Lung (tissue), 12 donors: ENCODE results near the gene ZHX3. TPM values are rescaled to one million over a fixed set of nuclear protein-coding genes. Genes with fewer than 3 reads are reported as not detected.
A peak's percentile ranks its signal among the peaks of the same experiment; 100 is the strongest.

Source experiments
- ATAC-seq: fragments of 200-7000 bp; cut with Tn5 transposase; one replicate; pipeline ENCODE4 v1.9.1; 2020; ENCODE audit warnings: moderate number of reproducible peaks; ENCODE audit not compliant: insufficient read depth, low FRiP score
- DNase-seq, 3 donors: peaks; one replicate each; pipeline ENCODE4 v3.0.0-alpha.2; 2013 to 2017
- H3K27ac ChIP-seq, 2 donors: one replicate each; pipeline ENCODE4 v1.5.1; 2013; ENCODE audit warnings: mild to moderate bottlenecking in 2 of 2, moderate library complexity in 2 of 2, control low read depth in 1 of 2, inconsistent platforms in 1 of 2, low read depth in 1 of 2, low read length in 1 of 2
- H3K27me3 ChIP-seq, 3 donors: one replicate each; pipeline ENCODE4 v1.5.1; 2013; ENCODE audit warnings: low read length in 2 of 3; ENCODE audit not compliant: control insufficient read depth in 3 of 3, insufficient read depth in 3 of 3
- H3K36me3 ChIP-seq, 4 donors: one replicate each; pipeline ENCODE4 v1.5.1; 2013; ENCODE audit warnings: low read length in 4 of 4, mild to moderate bottlenecking in 1 of 4, moderate library complexity in 1 of 4; ENCODE audit not compliant: control insufficient read depth in 4 of 4, insufficient read depth in 4 of 4
- H3K4me1 ChIP-seq, 5 donors: one replicate each; pipeline ENCODE4 v1.5.1; 2013; ENCODE audit warnings: low read length in 5 of 5, mild to moderate bottlenecking in 2 of 5, moderate library complexity in 1 of 5; ENCODE audit not compliant: control insufficient read depth in 5 of 5, insufficient read depth in 5 of 5
- H3K4me3 ChIP-seq: one replicate; pipeline ENCODE4 v1.5.1; 2013; ENCODE audit warnings: mild to moderate bottlenecking, control low read depth, moderate library complexity
- H3K9ac ChIP-seq, 2 donors: one replicate each; pipeline ENCODE4 v1.5.1; 2013; ENCODE audit warnings: low read length in 2 of 2, control low read depth in 1 of 2; ENCODE audit not compliant: insufficient read depth in 1 of 2
- H3K9me3 ChIP-seq, 4 donors: one replicate each; pipeline ENCODE4 v1.5.1; 2013; ENCODE audit warnings: low read length in 3 of 4, mild to moderate bottlenecking in 1 of 4, moderate library complexity in 1 of 4; ENCODE audit not compliant: control insufficient read depth in 4 of 4, insufficient read depth in 3 of 4
- CTCF ChIP-seq: IDR thresholded peaks from 2 replicates; pipeline ENCODE4 v1.5.1; 2012; ENCODE audit warnings: mild to moderate bottlenecking; ENCODE audit errors: control extremely low read depth, extremely low read depth
- WGBS, 2 donors: extraction: QIAGEN DNeasy Blood & Tissue Kit; methylation state at CpG; one replicate each; pipeline ENCODE4 v1.1.7; 2013; 5-methylcytosine and 5-hydroxymethylcytosine counted together
- polyA plus RNA-seq, 2 donors: library from polyadenylated mRNA; stranded (reverse); fragments of 200-250 nt; gene quantifications; one replicate each; pipeline ENCODE4 v1.2.1, GENCODE V29; 2013
- total RNA-seq, 2 donors: library from RNA; depleted of rRNA in 1 of 2; stranded (reverse); fragments of >200 nt in 1 of 2; gene quantifications; one replicate each; pipeline ENCODE4 v1.2.1, GENCODE V29; 2014 to 2021
- donor health status: control.
- donor health status: control.
- donor health status: Bipolar disorder and iron deficiency.
- donor health status: healthy.
- donor health status: DM: yes; HTN: yes; CAD: no.

The ZHX3 gene
- total and polyA plus RNA-seq, 4 donors: 8.3 to 48.2 (median 18.0) TPM

GRCh38 chr20:41365777-41366545 is 48.4 kb upstream of the ZHX3 start:
- Histone ChIP-seq H3K27me3 (peaks cover 8 to 27% (median 13%) of the 10 kb centered on the region in 3 donors), H3K4me1 (peaks cover 0 to 10% (median 0%) of the 10 kb centered on the region in 5 donors), H3K36me3 (no peaks in the 10 kb centered on the region), H3K27ac (no peak overlapping the region), H3K4me3 (no peak overlapping the region), H3K9ac (no peak overlapping the region), H3K9me3 (peaks cover 0 to 7% (median under 1%) of the 10 kb centered on the region in 4 donors)
- no peak for TF ChIP-seq CTCF
- DNase-seq (peak in 1 of 3 donors; percentile 48), ATAC-seq (no peak)
- 4 to 5% methylated on average over 41 to 76 of the region's 76 CpGs for WGBS, 2 donors

GRCh38 chr20:41364967-41365765 is 47.6 kb upstream of the ZHX3 start:
- WGBS, 2 donors: 79 to 80% methylated on average over 19 of the region's 19 CpGs
- no peak for TF ChIP-seq CTCF
- ATAC-seq (no peak), DNase-seq (no peak)
- H3K9ac ChIP-seq: no peak overlapping the region
- H3K36me3 ChIP-seq: no peaks in the 10 kb centered on the region
- H3K4me1 ChIP-seq: peaks cover 0 to 10% (median 0%) of the 10 kb centered on the region in 5 donors
- H3K27me3 ChIP-seq: peaks cover 8 to 27% (median 13%) of the 10 kb centered on the region in 3 donors
- H3K27ac ChIP-seq: no peak overlapping the region
- peaks cover 0 to 3% (median 0%) of the 10 kb centered on the region in 4 donors for H3K9me3 ChIP-seq
- H3K4me3 ChIP-seq: no peak overlapping the region

- H3K27ac ChIP-seq: no peak overlapping the region
- no peak overlapping the region for H3K4me3 ChIP-seq
- peaks cover 8 to 27% (median 13%) of the 10 kb centered on the region in 3 donors for H3K27me3 ChIP-seq
- H3K4me1 ChIP-seq: peaks cover 0 to 10% (median 0%) of the 10 kb centered on the region in 5 donors
- DNase-seq (no peak), ATAC-seq (no peak)
- no peaks in the 10 kb centered on the region for H3K36me3 ChIP-seq
- no peak for TF ChIP-seq CTCF
- H3K9me3 ChIP-seq: no peaks in the 10 kb centered on the region
- no peak overlapping the region for H3K9ac ChIP-seq
- WGBS, 2 donors: 78 to 84% methylated on average over 13 of the region's 13 CpGs
Measured at GRCh38 chr20:41364236-41364855, 46.8 kb upstream of the ZHX3 start.
